ENCODE data around the gene ABCB8.
"Not testable (repeated sequence)": the region's sequence is repeated elsewhere in the genome, so short reads cannot be mapped to it uniquely, and the experiment has no call there.

Gene ABCB8

GRCh38 chr7:150999001-150999400, 29.2 kb upstream of the ABCB8 start:
- DNase-seq: no peak

GRCh38 chr7:150999497-151000230, 28.6 kb upstream of the ABCB8 start:
- no peak for DNase-seq

- no peak for DNase-seq
Measured at GRCh38 chr7:151000897-151001495, 27.3 kb upstream of the ABCB8 start.

- DNase-seq: no peak
Measured at GRCh38 chr7:151001546-151001945, 26.7 kb upstream of the ABCB8 start.

GRCh38 chr7:151003572-151003971, 24.7 kb upstream of the ABCB8 start:
- DNase-seq: no peak

- no peak for DNase-seq
Measured at GRCh38 chr7:151005566-151005965, 22.7 kb upstream of the ABCB8 start.

- DNase-seq: no peak
Measured at GRCh38 chr7:151006590-151007300, 21.5 kb upstream of the ABCB8 start.

GRCh38 chr7:151007469-151007898, 20.8 kb upstream of the ABCB8 start:
- DNase-seq: no peak

- no peak for DNase-seq
Measured at GRCh38 chr7:151008143-151008510, 20.1 kb upstream of the ABCB8 start.

- peak; percentile 85 for DNase-seq
Measured at GRCh38 chr7:151008511-151009323, 19.5 kb upstream of the ABCB8 start.

- no peak for DNase-seq
Measured at GRCh38 chr7:151009327-151010036, 18.8 kb upstream of the ABCB8 start.

- DNase-seq: no peak
Measured at GRCh38 chr7:151010037-151010306, 18.3 kb upstream of the ABCB8 start.

- peak; percentile 39 for DNase-seq
Measured at GRCh38 chr7:151010307-151011096, 17.7 kb upstream of the ABCB8 start.

GRCh38 chr7:151011097-151011409, 17.2 kb upstream of the ABCB8 start:
- DNase-seq: no peak

GRCh38 chr7:151011616-151012015, 16.6 kb upstream of the ABCB8 start:
- DNase-seq: not testable (repeated sequence)

- no peak for DNase-seq
Measured at GRCh38 chr7:151012031-151012692, 16.1 kb upstream of the ABCB8 start.

GRCh38 chr7:151012911-151013347, 15.3 kb upstream of the ABCB8 start:
- DNase-seq: no peak

- no peak for DNase-seq
Measured at GRCh38 chr7:151013356-151013732, 14.9 kb upstream of the ABCB8 start.

- DNase-seq: peak; percentile 93
Measured at GRCh38 chr7:151013733-151014497, 14.3 kb upstream of the ABCB8 start.

- DNase-seq: peak; percentile 49
Measured at GRCh38 chr7:151014950-151015349, 13.3 kb upstream of the ABCB8 start.

GRCh38 chr7:151015967-151016366, 12.3 kb upstream of the ABCB8 start:
- DNase-seq: no peak

Data from stimulated activated CD4-positive, alpha-beta T cell treated with anti-CD3 and anti-CD28 coated beads, Interleukin-1b, Interleukin-23, amount 100 ng/mL, for 48 hours (primary cell).